ENCODE measurements around the gene PFDN5.
A peak's percentile ranks its signal among the peaks of the same experiment; 100 is the strongest.

Gene PFDN5

GRCh38 chr12:53279283-53279869 is 16.0 kb upstream of the PFDN5 start:
- Histone ChIP-seq H3K36me3 (peaks cover 96% of the 10 kb centered on the region), H3K4me3 (ENCODE audit: low read depth, low read length) (no peak overlapping the region), H3K27me3 (ENCODE audit: insufficient read depth, low read depth, severe bottlenecking) (no peaks in the 10 kb centered on the region), H3K27ac (no peak overlapping the region), H3K9me3 (ENCODE audit: severe bottlenecking) (no peaks in the 10 kb centered on the region)
- DNase-seq: no peak
- no peak for TF ChIP-seq CTCF (IDR thresholded peaks at IDR 0.05; ENCODE audit: low read depth, low read length)

GRCh38 chr12:53279888-53280498 is 15.3 kb upstream of the PFDN5 start:
- H3K36me3 ChIP-seq: peaks cover 96% of the 10 kb centered on the region

GRCh38 chr12:53286448-53286847 is 8.9 kb upstream of the PFDN5 start:
- Histone ChIP-seq H3K36me3 (peaks cover 87% of the 10 kb centered on the region), H3K27ac (no peak overlapping the region), H3K4me3 (ENCODE audit: low read depth, low read length) (no peak overlapping the region), H3K27me3 (ENCODE audit: insufficient read depth, low read depth, severe bottlenecking) (no peaks in the 10 kb centered on the region), H3K9me3 (ENCODE audit: severe bottlenecking) (no peaks in the 10 kb centered on the region)
- DNase-seq: no peak
- TF ChIP-seq CTCF (IDR thresholded peaks at IDR 0.05; ENCODE audit: low read depth, low read length): no peak

More at GRCh38 chr12:53279888-53280498, 15.3 kb upstream of the PFDN5 start:
- no peaks in the 10 kb centered on the region for H3K27me3 ChIP-seq (ENCODE audit: insufficient read depth, low read depth, severe bottlenecking)
- no peak overlapping the region for H3K27ac ChIP-seq
- no peaks in the 10 kb centered on the region for H3K9me3 ChIP-seq (ENCODE audit: severe bottlenecking)
- TF ChIP-seq CTCF (IDR thresholded peaks at IDR 0.05; ENCODE audit: low read depth, low read length): no peak
- no peak overlapping the region for H3K4me3 ChIP-seq (ENCODE audit: low read depth, low read length)
- no peak for DNase-seq

- TF ChIP-seq CTCF (IDR thresholded peaks at IDR 0.05; ENCODE audit: low read depth, low read length): peak; percentile 82
- H3K27ac ChIP-seq: no peak overlapping the region
- H3K36me3 ChIP-seq: peaks cover 87% of the 10 kb centered on the region
- no peaks in the 10 kb centered on the region for H3K9me3 ChIP-seq (ENCODE audit: severe bottlenecking)
- H3K4me3 ChIP-seq (ENCODE audit: low read depth, low read length): no peak overlapping the region
- peak; percentile 69 for DNase-seq
- no peaks in the 10 kb centered on the region for H3K27me3 ChIP-seq (ENCODE audit: insufficient read depth, low read depth, severe bottlenecking)
Observed at GRCh38 chr12:53287741-53288216, 7.6 kb upstream of the PFDN5 start.

GRCh38 chr12:53288322-53288721 is 7.0 kb upstream of the PFDN5 start:
- Histone ChIP-seq H3K4me3 (ENCODE audit: low read depth, low read length) (no peak overlapping the region), H3K36me3 (peaks cover 87% of the 10 kb centered on the region), H3K27me3 (ENCODE audit: insufficient read depth, low read depth, severe bottlenecking) (no peaks in the 10 kb centered on the region), H3K9me3 (ENCODE audit: severe bottlenecking) (no peaks in the 10 kb centered on the region), H3K27ac (no peak overlapping the region)
- DNase-seq: no peak
- no peak for TF ChIP-seq CTCF (IDR thresholded peaks at IDR 0.05; ENCODE audit: low read depth, low read length)

All from WERI-Rb-1 (cell line).